Neuron (in vitro differentiated cells): ENCODE results near the gene TLR9.

Source experiments
- H2AFZ ChIP-seq: one replicate; pipeline ENCODE4 v1.6.1; 2013; ENCODE audit warnings: low read depth, mild to moderate bottlenecking, inconsistent platforms, low read length, moderate library complexity
- H3K27me3 ChIP-seq: one replicate; pipeline ENCODE4 v1.6.1; 2013; ENCODE audit warnings: low read length; ENCODE audit not compliant: insufficient read depth
- H3K36me3 ChIP-seq: one replicate; pipeline ENCODE4 v1.6.1; 2013; ENCODE audit warnings: low read length; ENCODE audit not compliant: insufficient read depth
- H3K4me1 ChIP-seq: one replicate; pipeline ENCODE4 v1.6.1; 2013; ENCODE audit warnings: low read length; ENCODE audit not compliant: insufficient read depth
- H3K4me3 ChIP-seq: 2 replicates; pipeline ENCODE4 v1.5.1; 2013; ENCODE audit warnings: mild to moderate bottlenecking, low read length, moderate library complexity
- H3K9me3 ChIP-seq: one replicate; pipeline ENCODE4 v1.6.1; 2013; ENCODE audit warnings: low read length

Gene TLR9

GRCh38 chr3:52171514-52172261 is 53.8 kb downstream of the TLR9 start:
- Histone ChIP-seq H2AFZ (no peak overlapping the region), H3K9me3 (no peaks in the 10 kb centered on the region), H3K4me3 (no peak overlapping the region), H3K36me3 (no peaks in the 10 kb centered on the region), H3K4me1 (no peaks in the 10 kb centered on the region), H3K27me3 (peaks cover 16% of the 10 kb centered on the region)
